ENCODE measurements around the gene SCNM1. TPM values are rescaled to one million over a fixed set of nuclear protein-coding genes. Genes with fewer than 3 reads are reported as not detected.

Gene SCNM1
- total and polyA plus RNA-seq, 8 donors, result 29.7 to 42.4 (median 38.9) TPM

GRCh38 chr1:151158326-151158725, 7.6 kb upstream of the SCNM1 start:
- Histone ChIP-seq H3K27me3 (no peaks in the 10 kb centered on the region), H3K36me3 (peaks cover 0 to 29% of the 10 kb centered on the region in 2 donors), H3K4me1 (peaks cover 0 to 49% of the 10 kb centered on the region in 2 donors), H3K4me3 (peak overlapping the region in 1 of 2 donors; percentile 57), H3K27ac (peak overlapping the region in 1 of 2 donors; percentile 93), H3K9me3 (no peaks in the 10 kb centered on the region)
- peak in 1 of 4 donors; percentile 17 for DNase-seq
- no peak for TF ChIP-seq CTCF (IDR thresholded peaks at IDR 0.05)
- intact Hi-C loops (cut with DNase I), result loop anchor here in 1 of 2 donors (5.0 kb wide), 1 partner anchor 56 kb away; no protein-coding TSS in a partner anchor
- ATAC-seq, result no peak

GRCh38 chr1:151158751-151159251, 7.1 kb upstream of the SCNM1 start:
- H3K27ac ChIP-seq, result peak overlapping the region in 1 of 2 donors; percentile 93
- H3K27me3 ChIP-seq, result no peaks in the 10 kb centered on the region
- peaks cover 0 to 29% of the 10 kb centered on the region in 2 donors for H3K36me3 ChIP-seq
- ATAC-seq (no peak), DNase-seq (peak in 2 of 4 donors; percentile 34 to 81)
- H3K9me3 ChIP-seq, result no peaks in the 10 kb centered on the region
- TF ChIP-seq CTCF (IDR thresholded peaks at IDR 0.05), result no peak
- peaks cover 0 to 49% of the 10 kb centered on the region in 2 donors for H3K4me1 ChIP-seq
- intact Hi-C loops (cut with DNase I), result loop anchor here in 1 of 2 donors (5.0 kb wide), 1 partner anchor 56 kb away; no protein-coding TSS in a partner anchor
- peak overlapping the region in 1 of 2 donors; percentile 57 for H3K4me3 ChIP-seq

- peaks cover 0 to 29% of the 10 kb centered on the region in 2 donors for H3K36me3 ChIP-seq
- H3K27ac ChIP-seq, result peak overlapping the region in 1 of 2 donors; percentile 93
- intact Hi-C loops (cut with DNase I), result loop anchor here in 1 of 2 donors (5.0 kb wide), 1 partner anchor 57 kb away; no protein-coding TSS in a partner anchor
- TF ChIP-seq CTCF (IDR thresholded peaks at IDR 0.05), result no peak
- peak overlapping the region in 1 of 2 donors; percentile 57 for H3K4me3 ChIP-seq
- ATAC-seq, result no peak
- H3K9me3 ChIP-seq, result no peaks in the 10 kb centered on the region
- no peaks in the 10 kb centered on the region for H3K27me3 ChIP-seq
- DNase-seq, result peak in 1 of 4 donors; percentile 25
- peaks cover 0 to 51% of the 10 kb centered on the region in 2 donors for H3K4me1 ChIP-seq
Observed at GRCh38 chr1:151159373-151159772, 6.6 kb upstream of the SCNM1 start.

- no peak for TF ChIP-seq CTCF (IDR thresholded peaks at IDR 0.05)
- ATAC-seq, result peak; percentile 23
- peaks cover 16 to 47% of the 10 kb centered on the region in 2 donors for H3K4me1 ChIP-seq
- DNase-seq, result no peak
- intact Hi-C loops (cut with DNase I), result no loop called here
- peak overlapping the region; percentile 78 to 87 for H3K27ac ChIP-seq
- H3K9me3 ChIP-seq, result no peaks in the 10 kb centered on the region
- peak overlapping the region; percentile 57 to 88 for H3K4me3 ChIP-seq
- peaks cover 0 to 44% of the 10 kb centered on the region in 2 donors for H3K36me3 ChIP-seq
- H3K27me3 ChIP-seq, result no peaks in the 10 kb centered on the region
Observed at GRCh38 chr1:151164732-151165280, 1.1 kb upstream of the SCNM1 start.

- intact Hi-C loops (cut with DNase I), result no loop called here
- TF ChIP-seq CTCF (IDR thresholded peaks at IDR 0.05), result no peak
- Histone ChIP-seq H3K27ac (peak overlapping the region; percentile 78 to 87), H3K4me3 (peak overlapping the region; percentile 57 to 88), H3K4me1 (peaks cover 16 to 42% of the 10 kb centered on the region in 2 donors), H3K27me3 (no peaks in the 10 kb centered on the region), H3K9me3 (no peaks in the 10 kb centered on the region), H3K36me3 (peaks cover 0 to 48% of the 10 kb centered on the region in 2 donors)
- DNase-seq (peak in 2 of 4 donors; percentile 53 to 73), ATAC-seq (peak; percentile 58)
Observed at GRCh38 chr1:151165281-151165737, 635 bp upstream of the SCNM1 start.

Data from left lung (tissue), 10 donors.